ENCODE results near the gene AGMAT. TPM values are rescaled to one million over a fixed set of nuclear protein-coding genes. Genes with fewer than 3 reads are reported as not detected.

Gene AGMAT
- total and polyA plus RNA-seq, 2 of the 13 experiments (the other 11 are each of a cell fraction or from before 2014, with no cell fraction given) = 59.1 to 174 TPM

DNA sequence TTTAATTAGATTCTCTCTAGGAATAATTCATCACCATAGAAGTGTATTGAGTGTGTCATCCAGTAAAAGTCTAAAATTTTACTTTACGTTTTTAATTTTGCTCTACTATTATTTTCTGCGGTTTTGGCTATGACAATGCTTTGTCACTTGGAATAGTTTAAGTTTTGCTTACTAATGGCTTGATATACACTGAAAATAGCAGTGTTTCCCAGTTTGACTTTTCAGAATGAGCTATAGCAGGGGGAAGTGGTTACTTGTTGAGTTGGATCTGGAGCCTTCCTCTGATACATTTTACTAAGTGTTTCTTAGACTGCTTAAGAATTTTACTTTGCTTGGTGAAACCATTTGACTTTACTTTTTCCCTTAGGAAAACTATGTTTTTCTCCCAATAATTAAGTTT lies 53.2 kb downstream of the AGMAT start (continued):
- TF ChIP-seq, protein P1, sequence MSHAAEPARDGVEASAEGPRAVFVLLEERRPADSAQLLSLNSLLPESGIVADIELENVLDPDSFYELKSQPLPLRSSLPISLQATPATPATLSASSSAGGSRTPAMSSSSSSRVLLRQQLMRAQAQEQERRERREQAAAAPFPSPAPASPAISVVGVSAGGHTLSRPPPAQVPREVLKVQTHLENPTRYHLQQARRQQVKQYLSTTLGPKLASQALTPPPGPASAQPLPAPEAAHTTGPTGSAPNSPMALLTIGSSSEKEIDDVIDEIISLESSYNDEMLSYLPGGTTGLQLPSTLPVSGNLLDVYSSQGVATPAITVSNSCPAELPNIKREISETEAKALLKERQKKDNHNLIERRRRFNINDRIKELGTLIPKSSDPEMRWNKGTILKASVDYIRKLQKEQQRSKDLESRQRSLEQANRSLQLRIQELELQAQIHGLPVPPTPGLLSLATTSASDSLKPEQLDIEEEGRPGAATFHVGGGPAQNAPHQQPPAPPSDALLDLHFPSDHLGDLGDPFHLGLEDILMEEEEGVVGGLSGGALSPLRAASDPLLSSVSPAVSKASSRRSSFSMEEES (CRISPR knock-in tag; IDR thresholded peaks at IDR 0.05) = no peak
- TF ChIP-seq ZNF761 (CRISPR knock-in tag; conservative IDR thresholded peaks at IDR 0.05) = no peak
- TF ChIP-seq ZNF773 (CRISPR knock-in tag; IDR thresholded peaks at IDR 0.05; ENCODE audit: borderline replicate concordance) = no peak

DNA sequence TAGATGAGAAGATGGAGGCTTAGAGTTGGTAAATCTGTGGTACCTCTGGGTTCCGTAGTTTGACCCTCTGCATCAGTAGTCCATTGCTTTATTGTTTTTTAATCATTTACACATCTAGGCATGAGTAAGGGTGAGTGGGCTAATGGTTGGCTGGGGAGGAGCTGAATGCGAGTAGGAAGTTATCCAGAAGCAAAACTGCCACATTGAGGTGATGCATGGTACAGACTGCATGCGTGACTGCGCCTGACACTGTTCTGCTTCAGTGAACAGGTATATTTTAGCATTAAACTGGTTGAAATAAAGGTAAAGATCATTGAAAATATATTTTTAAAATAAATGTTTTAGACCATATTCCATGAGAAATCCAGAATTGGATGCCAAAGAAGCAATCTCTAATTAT lies 53.8 kb downstream of the AGMAT start:
- Histone ChIP-seq H2AFZ (ENCODE audit: low read length) (no peak overlapping the region), H4K20me1 (ENCODE audit: insufficient read depth, low read length) (peaks cover 4% of the 10 kb centered on the region; the same call in 1 of the 2 replicates), H3K4me2 (ENCODE audit: low read depth, low read length) (no peak overlapping the region), H3K27me3 (ENCODE audit: control insufficient read depth in 1 of 2, insufficient read depth in 2 of 2, low read length in 2 of 2) (no peaks in the 10 kb centered on the region; a peak in 1 of 5 replicates), H3K36me3 (replicated peaks in 1 of 2; ENCODE audit: control insufficient read depth in 1 of 2, insufficient read depth in 2 of 2, low read length in 2 of 2) (peaks cover 1 to 5% of the 10 kb centered on the region in 2 experiments; a peak in 3 of 5 replicates), H3K9me3 (ENCODE audit: low read length) (no peaks in the 10 kb centered on the region), H3K9ac (ENCODE audit: insufficient read depth, low read depth, low read length) (no peak overlapping the region), H3K27ac (ENCODE audit: extremely low read length, insufficient read depth, low read length) (no peak overlapping the region), H3K4me1 (ENCODE audit: insufficient read depth, low read length) (peaks cover 12% of the 10 kb centered on the region), H3K79me2 (ENCODE audit: insufficient read depth, low read length) (peaks cover 17% of the 10 kb centered on the region), H3K4me3 (replicated peaks in 1 of 3; ENCODE audit: insufficient read depth in 1 of 3, low read depth in 2 of 3, low read length in 3 of 3) (no peak overlapping the region)
- in situ Hi-C loops (cut with HindIII; ENCODE audit: extremely low pct_ligation_motif_present, low pct_unique_long_range_greater_than_20kb) (no loop called here), intact Hi-C loops (cut with micrococcal nuclease; ENCODE audit: unreplicated experiment) (no loop called here)
- BruUV-seq (replicated peaks) = no TSS peak
- ChIA-PET CTCF (ENCODE audit: low intra/inter-chr PET ratio, low total read pairs) (no interaction called here), POLR2A (no interaction called here)
- FAIRE-seq (no peak), DNase-seq (ENCODE audit: low spot score) (no peak), ATAC-seq (no peak)
- WGBS (ENCODE audit: low lambda C conversion rate) = 97% methylated on average over 4 of the region's 4 CpGs
- TF ChIP-seq HDAC2 (CRISPR knock-in tag; IDR thresholded peaks at IDR 0.05) = no peak
- no peak for TF ChIP-seq PHF5A (CRISPR knock-in tag; IDR thresholded peaks at IDR 0.05; ENCODE audit: low read depth, unreplicated experiment)
- TF ChIP-seq, protein P2, sequence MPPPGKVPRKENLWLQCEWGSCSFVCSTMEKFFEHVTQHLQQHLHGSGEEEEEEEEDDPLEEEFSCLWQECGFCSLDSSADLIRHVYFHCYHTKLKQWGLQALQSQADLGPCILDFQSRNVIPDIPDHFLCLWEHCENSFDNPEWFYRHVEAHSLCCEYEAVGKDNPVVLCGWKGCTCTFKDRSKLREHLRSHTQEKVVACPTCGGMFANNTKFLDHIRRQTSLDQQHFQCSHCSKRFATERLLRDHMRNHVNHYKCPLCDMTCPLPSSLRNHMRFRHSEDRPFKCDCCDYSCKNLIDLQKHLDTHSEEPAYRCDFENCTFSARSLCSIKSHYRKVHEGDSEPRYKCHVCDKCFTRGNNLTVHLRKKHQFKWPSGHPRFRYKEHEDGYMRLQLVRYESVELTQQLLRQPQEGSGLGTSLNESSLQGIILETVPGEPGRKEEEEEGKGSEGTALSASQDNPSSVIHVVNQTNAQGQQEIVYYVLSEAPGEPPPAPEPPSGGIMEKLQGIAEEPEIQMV (CRISPR knock-in tag; IDR thresholded peaks at IDR 0.05; ENCODE audit: low read depth) = no peak
- TF ChIP-seq, protein P3, sequence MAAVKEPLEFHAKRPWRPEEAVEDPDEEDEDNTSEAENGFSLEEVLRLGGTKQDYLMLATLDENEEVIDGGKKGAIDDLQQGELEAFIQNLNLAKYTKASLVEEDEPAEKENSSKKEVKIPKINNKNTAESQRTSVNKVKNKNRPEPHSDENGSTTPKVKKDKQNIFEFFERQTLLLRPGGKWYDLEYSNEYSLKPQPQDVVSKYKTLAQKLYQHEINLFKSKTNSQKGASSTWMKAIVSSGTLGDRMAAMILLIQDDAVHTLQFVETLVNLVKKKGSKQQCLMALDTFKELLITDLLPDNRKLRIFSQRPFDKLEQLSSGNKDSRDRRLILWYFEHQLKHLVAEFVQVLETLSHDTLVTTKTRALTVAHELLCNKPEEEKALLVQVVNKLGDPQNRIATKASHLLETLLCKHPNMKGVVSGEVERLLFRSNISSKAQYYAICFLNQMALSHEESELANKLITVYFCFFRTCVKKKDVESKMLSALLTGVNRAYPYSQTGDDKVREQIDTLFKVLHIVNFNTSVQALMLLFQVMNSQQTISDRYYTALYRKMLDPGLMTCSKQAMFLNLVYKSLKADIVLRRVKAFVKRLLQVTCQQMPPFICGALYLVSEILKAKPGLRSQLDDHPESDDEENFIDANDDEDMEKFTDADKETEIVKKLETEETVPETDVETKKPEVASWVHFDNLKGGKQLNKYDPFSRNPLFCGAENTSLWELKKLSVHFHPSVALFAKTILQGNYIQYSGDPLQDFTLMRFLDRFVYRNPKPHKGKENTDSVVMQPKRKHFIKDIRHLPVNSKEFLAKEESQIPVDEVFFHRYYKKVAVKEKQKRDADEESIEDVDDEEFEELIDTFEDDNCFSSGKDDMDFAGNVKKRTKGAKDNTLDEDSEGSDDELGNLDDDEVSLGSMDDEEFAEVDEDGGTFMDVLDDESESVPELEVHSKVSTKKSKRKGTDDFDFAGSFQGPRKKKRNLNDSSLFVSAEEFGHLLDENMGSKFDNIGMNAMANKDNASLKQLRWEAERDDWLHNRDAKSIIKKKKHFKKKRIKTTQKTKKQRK (IDR thresholded peaks at IDR 0.05; ENCODE audit: low read length) = no peak
- TF ChIP-seq SP1 (IDR thresholded peaks at IDR 0.05) = no peak
- TF ChIP-seq SP1 (CRISPR knock-in tag; IDR thresholded peaks at IDR 0.05) = no peak
- no peak for TF ChIP-seq HES4 (CRISPR knock-in tag; IDR thresholded peaks at IDR 0.05; ENCODE audit: borderline replicate concordance)
- no peak for TF ChIP-seq YEATS4 (CRISPR knock-in tag; IDR thresholded peaks at IDR 0.05; ENCODE audit: borderline replicate concordance)
- TF ChIP-seq PHB2 (IDR thresholded peaks at IDR 0.05; ENCODE audit: partially characterized antibody) = no peak
- no peak for TF ChIP-seq EP300 (IDR thresholded peaks at IDR 0.05; ENCODE audit: low read depth in 2 of 2, low read length in 2 of 2)
- TF ChIP-seq EP300 (CRISPR knock-in tag; IDR thresholded peaks at IDR 0.05; ENCODE audit: borderline replicate concordance) = no peak
- no peak for TF ChIP-seq ZFP90 (CRISPR knock-in tag; IDR thresholded peaks at IDR 0.05; ENCODE audit: borderline replicate concordance)
- no peak for TF ChIP-seq KLF6 (CRISPR knock-in tag; IDR thresholded peaks at IDR 0.05)
- no peak for TF ChIP-seq KAT2B (IDR thresholded peaks at IDR 0.05; ENCODE audit: borderline replicate concordance, low read depth, low read length)
- no peak for TF ChIP-seq ZNF724P (CRISPR knock-in tag; IDR thresholded peaks at IDR 0.05; ENCODE audit: borderline replicate concordance)
- TF ChIP-seq SP2 (CRISPR knock-in tag; IDR thresholded peaks at IDR 0.05) = no peak
- no peak for TF ChIP-seq FOXK1 (CRISPR knock-in tag; IDR thresholded peaks at IDR 0.05; ENCODE audit: borderline replicate concordance, low read depth)
